Left ventricle myocardium inferior (tissue), 1 donor: ENCODE data around the gene URM1. TPM values are rescaled to one million over a fixed set of nuclear protein-coding genes. Genes with fewer than 3 reads are reported as not detected.

Experiments
- DNase-seq: peaks from one replicate; pipeline ENCODE4 v3.0.0-alpha.2; 2020
- H3K27ac ChIP-seq: fragments of 200-600 bp; replicated peaks from 2 replicates; pipeline ENCODE4 v1.8.0; 2021
- H3K27me3 ChIP-seq: fragments of 200-600 bp; 2 replicates; pipeline ENCODE4 v1.8.0; 2021; ENCODE audit warnings: low read depth
- H3K36me3 ChIP-seq: fragments of 200-600 bp; 2 replicates; pipeline ENCODE4 v1.8.0; 2021
- H3K4me1 ChIP-seq: fragments of 200-600 bp; 2 replicates; pipeline ENCODE4 v1.8.0; 2021
- H3K4me3 ChIP-seq: fragments of 200-600 bp; 2 replicates; pipeline ENCODE4 v1.8.0; 2021; ENCODE audit warnings: mild to moderate bottlenecking, moderate library complexity
- H3K9me3 ChIP-seq: fragments of 200-600 bp; replicated peaks from 2 replicates; pipeline ENCODE4 v1.8.0; 2021
- CTCF ChIP-seq: fragments of 200-600 bp; IDR thresholded peaks from 2 replicates; pipeline ENCODE4 v1.8.0; 2021; ENCODE audit warnings: antibody characterized with exemption, mild to moderate bottlenecking, borderline replicate concordance
- intact Hi-C: fragments of 100-400 bp; cut with micrococcal nuclease; formaldehyde crosslinking; loops from one replicate; pipeline ENCODE4 v1.11.0; 2022
- total RNA-seq: library from RNA; stranded (reverse); fragmentation: NEBNext Ultra II Directional; extraction: Animal tissue kit (Norgen Biotek cat#: 25700); gene quantifications from one replicate; pipeline ENCODE4 v1.2.1, GENCODE V29; 2021
- donor health status: DM: no; HTN: yes; CAD: no; lungs with severe emphysema.

The URM1 gene
- total RNA-seq, 1 donor from 2014 or later: 57.0 TPM

DNA sequence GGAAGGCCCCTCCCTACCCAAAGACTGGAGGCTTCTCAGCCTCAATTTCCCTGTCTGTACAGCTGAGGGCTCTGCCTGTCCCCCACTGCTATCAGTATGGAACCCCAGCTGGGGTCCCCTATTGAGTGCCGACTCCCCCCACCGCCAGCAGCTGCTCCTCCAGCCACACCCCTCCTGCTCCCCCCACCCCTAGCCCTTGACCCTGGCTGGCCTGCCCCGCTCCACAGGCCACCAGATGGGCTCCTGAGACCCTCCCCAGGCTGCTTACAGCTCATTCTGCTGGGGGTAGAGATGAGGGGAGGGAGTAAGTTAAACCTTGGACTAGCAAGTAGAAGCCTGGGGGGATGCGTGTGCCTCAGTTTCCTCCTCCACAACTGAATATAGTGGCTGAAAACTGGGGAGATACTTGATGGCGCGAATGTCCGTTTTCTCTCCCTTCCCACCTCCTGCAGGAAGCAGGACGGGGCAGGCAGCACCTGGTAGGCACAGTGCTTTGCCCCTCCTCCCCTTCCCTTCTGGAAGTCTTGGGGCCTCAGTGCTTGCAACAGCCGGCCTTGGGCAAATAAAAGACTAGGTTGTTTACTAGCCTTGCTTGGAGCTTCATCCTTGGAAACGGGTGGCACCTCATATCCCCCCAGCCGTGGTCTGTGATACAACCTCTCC, 19.1 kb downstream of the URM1 start:
- H3K27ac ChIP-seq: no peak overlapping the region
- no peaks in the 10 kb centered on the region for H3K4me1 ChIP-seq
- H3K9me3 ChIP-seq: no peaks in the 10 kb centered on the region
- TF ChIP-seq CTCF: no peak
- H3K4me3 ChIP-seq: no peak overlapping the region
- intact Hi-C loops: no loop called here
- H3K27me3 ChIP-seq: peaks cover 14% of the 10 kb centered on the region
- DNase-seq: no peak
- peaks cover 72% of the 10 kb centered on the region for H3K36me3 ChIP-seq

- Histone ChIP-seq H3K36me3 (peaks cover 69% of the 10 kb centered on the region), H3K4me1 (no peaks in the 10 kb centered on the region), H3K4me3 (no peak overlapping the region)
Measured at GRCh38 chr9:128390813-128391711, 19.9 kb downstream of the URM1 start.

GRCh38 chr9:128391956-128392301, 20.8 kb downstream of the URM1 start:
- peaks cover 14% of the 10 kb centered on the region for H3K27me3 ChIP-seq
- peaks cover 6% of the 10 kb centered on the region for H3K4me1 ChIP-seq
- intact Hi-C loops: no loop called here
- no peak for DNase-seq
- peaks cover 60% of the 10 kb centered on the region for H3K36me3 ChIP-seq
- no peak overlapping the region for H3K4me3 ChIP-seq
- H3K27ac ChIP-seq: no peak overlapping the region
- TF ChIP-seq CTCF: no peak
- no peaks in the 10 kb centered on the region for H3K9me3 ChIP-seq

More at GRCh38 chr9:128390813-128391711, 19.9 kb downstream of the URM1 start:
- no peak overlapping the region for H3K27ac ChIP-seq
- H3K9me3 ChIP-seq: no peaks in the 10 kb centered on the region
- DNase-seq: no peak
- TF ChIP-seq CTCF: no peak
- H3K27me3 ChIP-seq: peaks cover 14% of the 10 kb centered on the region
- intact Hi-C loops: no loop called here

GRCh38 chr9:128392302-128393144, 21.3 kb downstream of the URM1 start:
- Histone ChIP-seq H3K9me3 (no peaks in the 10 kb centered on the region), H3K27me3 (peaks cover 14% of the 10 kb centered on the region), H3K36me3 (peaks cover 54% of the 10 kb centered on the region), H3K4me1 (peaks cover 12% of the 10 kb centered on the region), H3K4me3 (no peak overlapping the region), H3K27ac (no peak overlapping the region)
- no peak for DNase-seq
- no peak for TF ChIP-seq CTCF
- intact Hi-C loops: no loop called here

- peaks cover 17% of the 10 kb centered on the region for H3K27me3 ChIP-seq
- H3K27ac ChIP-seq: no peak overlapping the region
- peaks cover 15% of the 10 kb centered on the region for H3K4me1 ChIP-seq
- H3K9me3 ChIP-seq: no peaks in the 10 kb centered on the region
- no peak for TF ChIP-seq CTCF
- intact Hi-C loops: no loop called here
- DNase-seq: no peak
- peaks cover 47% of the 10 kb centered on the region for H3K36me3 ChIP-seq
- no peak overlapping the region for H3K4me3 ChIP-seq
Measured at GRCh38 chr9:128393145-128393775, 22.1 kb downstream of the URM1 start.
